PC-9 (cell line): ENCODE results near the gene KATNIP. TPM values are rescaled to one million over a fixed set of nuclear protein-coding genes. Genes with fewer than 3 reads are reported as not detected.

Source experiments
- BruUV-seq: library from RNA; stranded (reverse); fragments of 400-500 nt; replicated peaks from 2 replicates; lab custom pipeline; 2021; lab: Mats Ljungman, UMichigan
- CTCF ChIA-PET: fragments of 300-600 bp; sonication (Branson Sonifier 250); formaldehyde crosslinking; loops from one replicate; lab custom pipeline; 2022; ENCODE audit warnings: antibody characterized with exemption; lab: Charles Lee
- POLR2A ChIA-PET: fragments of 300-600 bp; sonication (Branson Sonifier 250); formaldehyde crosslinking; loops from one replicate; lab custom pipeline; 2022; ENCODE audit warnings: antibody characterized with exemption; ENCODE audit not compliant: unreplicated experiment; lab: Charles Lee
- DNase-seq, 2 experiments: peaks; one replicate each; pipeline versions ENCODE4 v3.0.0 to v3.0.0-alpha.2; 2015 to 2022; ENCODE audit warnings: mixed read lengths in 1 of 2
- H2AFZ ChIP-seq: fragments of 200-600 bp; sonication (generic); 2 replicates; pipeline ENCODE4 v1.8.1; 2017; ENCODE audit warnings: antibody characterized with exemption
- H3F3A ChIP-seq: fragments of 200-600 bp; sonication (generic); 2 replicates; pipeline ENCODE4 v1.8.1; 2017; ENCODE audit warnings: antibody characterized with exemption, mild to moderate bottlenecking, low read depth; ENCODE audit not compliant: insufficient read depth
- H3K27ac ChIP-seq: fragments of 200-600 bp; sonication (generic); 2 replicates; pipeline ENCODE4 v1.6.1; 2016; ENCODE audit warnings: mixed run types
- H3K27me3 ChIP-seq: fragments of 200-600 bp; sonication (generic); 2 replicates; pipeline ENCODE4 v1.6.1; 2016; ENCODE audit warnings: low read depth, mixed run types; ENCODE audit not compliant: insufficient read depth
- H3K36me3 ChIP-seq: fragments of 200-600 bp; sonication (generic); 2 replicates; pipeline ENCODE4 v1.6.1; 2016; ENCODE audit warnings: low read depth, mixed run types
- H3K4me1 ChIP-seq: fragments of 200-600 bp; sonication (generic); replicated peaks from 2 replicates; pipeline ENCODE4 v1.6.1; 2016; ENCODE audit warnings: mixed run types; ENCODE audit not compliant: insufficient read depth
- H3K4me2 ChIP-seq: fragments of 200-600 bp; sonication (generic); 2 replicates; pipeline ENCODE4 v1.6.1; 2017; ENCODE audit warnings: mixed run types
- H3K4me3 ChIP-seq: fragments of 200-600 bp; sonication (generic); 2 replicates; pipeline ENCODE4 v1.6.1; 2016; ENCODE audit warnings: mixed run types
- H3K79me2 ChIP-seq: fragments of 200-600 bp; sonication (generic); 2 replicates; pipeline ENCODE4 v1.6.1; 2017; ENCODE audit warnings: low read depth, mixed run types
- H3K9me2 ChIP-seq: fragments of 200-600 bp; sonication (generic); 2 replicates; pipeline ENCODE4 v1.8.1; 2017; ENCODE audit warnings: mild to moderate bottlenecking; ENCODE audit not compliant: insufficient read depth
- H3K9me3 ChIP-seq: fragments of 200-600 bp; sonication (generic); 2 replicates; pipeline ENCODE4 v1.8.1; 2016; ENCODE audit warnings: low read depth; ENCODE audit not compliant: insufficient read depth
- H4K20me1 ChIP-seq: fragments of 200-600 bp; sonication (generic); 2 replicates; pipeline ENCODE4 v1.8.1; 2017; ENCODE audit not compliant: insufficient read depth
- EZH2 ChIP-seq: fragments of 200-600 bp; sonication (generic); IDR thresholded peaks from 2 replicates; pipeline ENCODE4 v1.8.0; 2017; ENCODE audit warnings: antibody characterized with exemption, low read depth
- intact Hi-C: fragments of 100-400 bp; cut with micrococcal nuclease; formaldehyde crosslinking; loops from one replicate; pipeline ENCODE4 v1.10.0; 2022; ENCODE audit not compliant: unreplicated experiment
- total RNA-seq: library from RNA; stranded (reverse); gene quantifications from 2 replicates; pipeline ENCODE4 v1.2.3, GENCODE V29; 2021
- TF ChIP-seq, protein P1 (sequence below): fragments of 200-600 bp; sonication (generic); conservative IDR thresholded peaks from 2 replicates; pipeline ENCODE4 v1.6.1; 2017; ENCODE audit warnings: mixed run types, antibody characterized with exemption, mild to moderate bottlenecking, moderate library complexity

Gene KATNIP
- total RNA-seq, 1 experiment from 2014 or later, result 64.8 TPM

DNA sequence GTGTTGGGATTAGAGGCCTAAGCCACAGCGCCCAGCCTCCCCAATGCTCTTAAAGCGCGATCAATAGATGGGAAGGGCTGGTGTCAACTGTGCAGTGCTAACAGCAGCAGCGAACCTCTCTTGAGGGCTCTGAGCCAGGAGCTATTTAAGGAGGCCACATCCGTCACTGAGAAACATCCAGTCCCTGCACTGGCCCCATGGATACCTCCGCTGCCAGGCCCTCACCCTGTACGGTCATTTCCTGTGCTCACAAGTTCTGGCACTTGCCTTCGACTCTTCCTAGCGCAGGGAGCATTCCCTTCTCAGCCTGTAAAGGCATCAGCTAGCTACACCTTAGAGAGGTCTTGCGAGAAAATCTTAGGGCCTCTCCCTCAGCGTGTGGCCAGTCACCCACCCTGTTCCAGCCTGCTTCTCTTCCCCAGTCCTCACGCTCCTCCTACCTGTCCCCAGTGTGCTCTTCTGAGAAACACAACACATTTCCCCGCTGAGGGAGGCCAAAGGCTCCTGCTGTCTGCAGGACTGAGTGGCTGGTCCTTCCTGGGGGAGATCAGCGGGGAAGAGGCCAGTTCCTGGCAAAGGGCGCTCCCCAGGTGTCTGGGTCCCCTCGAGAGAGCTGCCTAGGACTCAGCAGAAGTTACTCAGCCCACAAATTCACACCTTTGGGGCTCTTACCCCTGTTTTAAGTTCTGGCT lies 28.8 kb upstream of the KATNIP start:
- Histone ChIP-seq H3K9me3 (no peaks in the 10 kb centered on the region), H2AFZ (no peak overlapping the region), H3K4me1 (no peaks in the 10 kb centered on the region), H4K20me1 (no peaks in the 10 kb centered on the region; the same call in 1 of the 2 replicates), H3K27ac (no peak overlapping the region), H3K36me3 (peaks cover 26% of the 10 kb centered on the region), H3K9me2 (no peaks in the 10 kb centered on the region), H3K4me3 (no peak overlapping the region), H3K4me2 (no peak overlapping the region), H3K27me3 (no peaks in the 10 kb centered on the region), H3F3A (no peaks in the 10 kb centered on the region), H3K79me2 (no peaks in the 10 kb centered on the region)
- BruUV-seq, result no TSS peak
- ChIA-PET POLR2A (no interaction called here), CTCF (interaction anchor here (0.6 kb wide), 1 partner anchor 44 kb away, joined by 3 read pairs; no protein-coding TSS in a partner anchor)
- intact Hi-C loops, result no loop called here
- DNase-seq, result no peak
- no peak for TF ChIP-seq EZH2
- TF ChIP-seq, protein P1, sequence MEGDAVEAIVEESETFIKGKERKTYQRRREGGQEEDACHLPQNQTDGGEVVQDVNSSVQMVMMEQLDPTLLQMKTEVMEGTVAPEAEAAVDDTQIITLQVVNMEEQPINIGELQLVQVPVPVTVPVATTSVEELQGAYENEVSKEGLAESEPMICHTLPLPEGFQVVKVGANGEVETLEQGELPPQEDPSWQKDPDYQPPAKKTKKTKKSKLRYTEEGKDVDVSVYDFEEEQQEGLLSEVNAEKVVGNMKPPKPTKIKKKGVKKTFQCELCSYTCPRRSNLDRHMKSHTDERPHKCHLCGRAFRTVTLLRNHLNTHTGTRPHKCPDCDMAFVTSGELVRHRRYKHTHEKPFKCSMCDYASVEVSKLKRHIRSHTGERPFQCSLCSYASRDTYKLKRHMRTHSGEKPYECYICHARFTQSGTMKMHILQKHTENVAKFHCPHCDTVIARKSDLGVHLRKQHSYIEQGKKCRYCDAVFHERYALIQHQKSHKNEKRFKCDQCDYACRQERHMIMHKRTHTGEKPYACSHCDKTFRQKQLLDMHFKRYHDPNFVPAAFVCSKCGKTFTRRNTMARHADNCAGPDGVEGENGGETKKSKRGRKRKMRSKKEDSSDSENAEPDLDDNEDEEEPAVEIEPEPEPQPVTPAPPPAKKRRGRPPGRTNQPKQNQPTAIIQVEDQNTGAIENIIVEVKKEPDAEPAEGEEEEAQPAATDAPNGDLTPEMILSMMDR, result no peak

DNA sequence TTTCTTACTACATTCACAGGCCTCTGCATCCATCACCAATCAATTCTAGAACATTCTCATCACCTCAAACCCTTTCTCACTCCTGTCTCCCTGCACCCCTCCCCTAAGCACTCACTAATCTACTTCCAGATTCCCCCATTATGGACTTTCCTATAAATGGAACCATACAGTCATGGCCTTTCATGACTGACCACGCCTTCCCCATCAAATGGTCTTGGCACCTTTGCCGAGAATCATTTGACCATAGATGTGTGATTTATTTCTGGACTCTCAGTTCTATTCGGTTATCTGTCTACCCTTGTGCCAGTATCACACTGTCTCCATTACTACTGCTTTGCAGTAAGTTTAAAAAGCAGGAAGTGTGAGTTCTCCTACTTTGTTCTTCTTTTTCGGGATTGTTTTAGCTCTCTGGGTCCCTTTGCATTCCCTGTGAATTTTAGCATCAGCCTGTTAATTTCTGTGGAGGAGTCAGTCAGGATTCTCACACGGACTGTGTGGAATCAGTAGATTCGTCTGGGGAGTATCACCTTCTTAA lies 27.7 kb upstream of the KATNIP start:
- ChIA-PET CTCF (interaction anchor here (0.6 to 0.7 kb wide), 2 partner anchors 94 to 234 kb away, joined by 3 to 4 read pairs; no protein-coding TSS in a partner anchor), POLR2A (interaction anchor here (0.7 kb wide), 1 partner anchor 643 kb away, joined by 5 read pairs; no protein-coding TSS in a partner anchor)
- no TSS peak for BruUV-seq
- no peaks in the 10 kb centered on the region; the same call in 1 of the 2 replicates for H4K20me1 ChIP-seq
- no peak overlapping the region for H3K4me2 ChIP-seq
- no peaks in the 10 kb centered on the region for H3K4me1 ChIP-seq
- intact Hi-C loops, result no loop called here
- DNase-seq, result no peak
- H3F3A ChIP-seq, result no peaks in the 10 kb centered on the region
- H3K36me3 ChIP-seq, result peaks cover 27% of the 10 kb centered on the region
- H3K9me3 ChIP-seq, result no peaks in the 10 kb centered on the region
- no peak overlapping the region for H3K27ac ChIP-seq
- no peak for TF ChIP-seq EZH2
- TF ChIP-seq, protein P1, result no peak
- H3K9me2 ChIP-seq, result no peaks in the 10 kb centered on the region
- no peaks in the 10 kb centered on the region for H3K79me2 ChIP-seq
- H3K4me3 ChIP-seq, result no peak overlapping the region
- H3K27me3 ChIP-seq, result no peaks in the 10 kb centered on the region
- no peak overlapping the region for H2AFZ ChIP-seq

DNA sequence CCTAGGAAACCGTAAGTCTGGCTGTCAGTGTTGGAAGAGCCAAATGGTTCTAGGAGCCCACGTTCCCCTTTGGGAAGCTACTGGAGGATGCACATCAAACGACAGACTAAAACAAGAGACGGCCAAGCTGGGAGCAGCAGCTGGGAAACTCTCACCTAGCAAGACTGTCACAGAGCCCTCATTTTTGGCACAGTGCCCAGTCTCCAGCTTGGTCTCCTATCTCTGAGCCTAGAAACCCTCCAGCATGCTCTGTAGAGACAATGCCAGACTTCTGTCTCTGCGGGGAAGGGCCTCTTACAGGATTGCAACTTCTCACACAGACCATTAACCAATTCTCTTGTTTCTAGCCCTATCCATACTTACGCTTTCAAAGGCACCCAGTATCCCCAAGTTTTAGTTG lies 23.8 kb upstream of the KATNIP start:
- Histone ChIP-seq H4K20me1 (peaks cover 5% of the 10 kb centered on the region; the same call in 1 of the 2 replicates), H3K4me2 (no peak overlapping the region), H2AFZ (no peak overlapping the region), H3K9me3 (no peaks in the 10 kb centered on the region), H3K9me2 (no peaks in the 10 kb centered on the region), H3K4me1 (no peaks in the 10 kb centered on the region), H3K36me3 (peaks cover 42% of the 10 kb centered on the region; the same call in 1 of the 2 replicates), H3K79me2 (no peaks in the 10 kb centered on the region), H3K27ac (no peak overlapping the region), H3K4me3 (no peak overlapping the region), H3F3A (no peaks in the 10 kb centered on the region), H3K27me3 (no peaks in the 10 kb centered on the region)
- ChIA-PET CTCF (no interaction called here), POLR2A (no interaction called here)
- no peak for DNase-seq
- BruUV-seq, result no TSS peak
- intact Hi-C loops, result no loop called here
- TF ChIP-seq, protein P1, result no peak
- no peak for TF ChIP-seq EZH2
